GM12878 (cell line): ENCODE data around the gene WWOX. TPM values are rescaled to one million over a fixed set of nuclear protein-coding genes. Genes with fewer than 3 reads are reported as not detected.

Experiments used
- ATAC-seq: fragments of 200-7000 bp; cut with Tn5 transposase; 3 replicates; pipeline ENCODE4 v1.9.1; 2020; ENCODE audit warnings: mild to moderate bottlenecking, moderate library complexity
- BruUV-seq: library from RNA; stranded (reverse); fragments of 400-500 nt; replicated peaks from 2 replicates; lab custom pipeline; 2021; lab: Mats Ljungman, UMichigan
- CTCF ChIA-PET: fragments of 300-600 bp; sonication (Branson Sonifier 250); formaldehyde crosslinking; extraction: SDS; loops from one replicate; lab custom pipeline; 2021; ENCODE audit warnings: inconsistent platforms; lab: Yijun Ruan, JAX
- POLR2A ChIA-PET: fragments of 350-600 bp; formaldehyde crosslinking; extraction: SDS; loops from one replicate; lab custom pipeline; 2021; ENCODE audit warnings: inconsistent platforms; lab: Charles Lee
- RAD21 ChIA-PET: fragments of 300-600 bp; sonication (Branson Sonifier 250); formaldehyde crosslinking; loops from one replicate; lab custom pipeline; 2023; ENCODE audit warnings: antibody characterized with exemption; ENCODE audit not compliant: unreplicated experiment; lab: Charles Lee
- SMC1A ChIA-PET: fragments of 300-600 bp; sonication (Branson Sonifier 250); formaldehyde crosslinking; loops from one replicate; lab custom pipeline; 2023; ENCODE audit not compliant: unreplicated experiment, uncharacterized antibody; lab: Charles Lee
- DNase-seq: peaks from one replicate; pipeline ENCODE4 v3.0.0-alpha.2; 2011; ENCODE audit warnings: low read depth, low spot score
- FAIRE-seq: peaks from 3 replicates; lab custom pipeline; 2011; peaks lifted over from hg19 to GRCh38; lab: Jason Lieb, UNC
- H2AFZ ChIP-seq: 2 replicates; pipeline ENCODE4 v1.6.0; 2011; ENCODE audit warnings: low read depth, low read length, control low read depth; ENCODE audit not compliant: control insufficient read depth
- H3K27ac ChIP-seq: 2 replicates; pipeline ENCODE4 v1.5.1; 2011; ENCODE audit warnings: control low read depth; ENCODE audit not compliant: control insufficient read depth, insufficient read depth
- H3K27me3 ChIP-seq, 2 experiments: replicated peaks in 1 of 2; 2 replicates each; pipeline versions ENCODE4 v1.6.0 to v1.6.1; 2011; ENCODE audit warnings: low read length in 1 of 2; ENCODE audit not compliant: control insufficient read depth in 2 of 2, insufficient read depth in 2 of 2
- H3K36me3 ChIP-seq, 2 experiments: 2 replicates each; pipeline ENCODE4 v1.5.1; 2011; ENCODE audit warnings: low read length in 1 of 2; ENCODE audit not compliant: control insufficient read depth in 2 of 2, insufficient read depth in 2 of 2
- H3K4me1 ChIP-seq: 2 replicates; pipeline ENCODE4 v1.6.1; 2011; ENCODE audit warnings: mild to moderate bottlenecking, low read length, moderate library complexity, mixed read lengths; ENCODE audit not compliant: control insufficient read depth, insufficient read depth
- H3K4me2 ChIP-seq: 2 replicates; pipeline ENCODE4 v1.6.0; 2011; ENCODE audit warnings: control low read depth; ENCODE audit not compliant: control insufficient read depth, insufficient read depth
- H3K4me3 ChIP-seq: fragments of 200-600 bp; sonication (generic); 2 replicates; pipeline ENCODE4 v1.5.1; 2016
- H3K79me2 ChIP-seq: 2 replicates; pipeline ENCODE4 v1.6.0; 2011; ENCODE audit warnings: low read length; ENCODE audit not compliant: control insufficient read depth, insufficient read depth
- H3K9ac ChIP-seq: 2 replicates; pipeline ENCODE4 v1.8.0; 2011; ENCODE audit warnings: low read length, control low read depth, mixed read lengths; ENCODE audit not compliant: control insufficient read depth, insufficient read depth
- H3K9me3 ChIP-seq: replicated peaks from 3 replicates; pipeline ENCODE4 v1.5.1; 2011; ENCODE audit warnings: mild to moderate bottlenecking, low read length; ENCODE audit not compliant: control insufficient read depth, insufficient read depth
- H4K20me1 ChIP-seq: 2 replicates; pipeline ENCODE4 v1.6.0; 2011; ENCODE audit not compliant: control insufficient read depth, insufficient read depth
- BHLHE40 ChIP-seq, 2 experiments: fragments of 450-650 bp in 1 of 2; IDR thresholded peaks; 2 replicates each; pipeline ENCODE4 v1.6.1; 2011 to 2017; ENCODE audit warnings: low read depth in 2 of 2, borderline replicate concordance in 1 of 2, improper control_type of control experiment in 1 of 2, low read length in 1 of 2, mild to moderate bottlenecking in 1 of 2
- CREM ChIP-seq: IDR thresholded peaks from 2 replicates; pipeline ENCODE4 v1.6.1; 2014; ENCODE audit warnings: antibody characterized with exemption, low read depth
- PRDM15 ChIP-seq: fragments of 450-650 bp; formaldehyde crosslinking; IDR thresholded peaks from 2 replicates; pipeline ENCODE4 v1.4.0; 2020; ENCODE audit warnings: mild to moderate bottlenecking, moderate library complexity
- RB1 ChIP-seq: fragments of 450-650 bp; formaldehyde crosslinking; IDR thresholded peaks from 2 replicates; pipeline ENCODE4 v1.6.1; 2017; ENCODE audit warnings: mild to moderate bottlenecking, borderline replicate concordance
- TCF7 ChIP-seq: IDR thresholded peaks from 2 replicates; pipeline ENCODE4 v1.6.1; 2014; ENCODE audit warnings: antibody characterized with exemption, borderline replicate concordance
- WGBS: methylation state at CpG from one replicate; pipeline ENCODE4 v1.1.6; 2016; ENCODE audit warnings: low lambda C conversion rate; ENCODE audit not compliant: insufficient replicate concordance, insufficient coverage; ENCODE audit errors: missing lambda C conversion rate; 5-methylcytosine and 5-hydroxymethylcytosine counted together
- in situ Hi-C: fragments of 300-500 bp; cut with MboI; formaldehyde crosslinking; loops from 9 replicates; pipeline ENCODE4 v1.14.3; 2018; ENCODE audit warnings: mixed read lengths
- intact Hi-C: fragments of 100-400 bp; cut with micrococcal nuclease; formaldehyde crosslinking; loops from one replicate; pipeline ENCODE4 v1.14.2; 2022; ENCODE audit not compliant: unreplicated experiment
- polyA plus RNA-seq, 11 experiments: library from polyadenylated mRNA; depleted of rRNA in 4 of 11; unstranded in 6 of 11; stranded (reverse) in 5 of 11; fragments of >200 nt; fragmentation: Nextera tagmentation in 4 of 11; fragmentation: Illumina TruSeq in 1 of 11; extraction: Ambion mirVana in 4 of 11; extraction: Trizol in 1 of 11; gene quantifications; 1 replicate in 1 of 11; 2 replicates in 10 of 11; pipeline versions ENCODE4 v1.2.1 to v1.2.3, GENCODE V29; 2011 to 2016; ENCODE audit warnings: inconsistent platforms in 2 of 11, missing spikeins in 2 of 11, low read depth in 1 of 11
- total RNA-seq, 4 experiments: library from RNA; depleted of rRNA in 3 of 4; stranded (reverse); fragments of >200 nt in 3 of 4; fragmentation: Illumina TruSeq in 1 of 4; extraction: Trizol in 1 of 4; gene quantifications; 2 replicates each; pipeline versions ENCODE4 v1.2.1 to v1.2.3, GENCODE V29; 2013 to 2021
- TF ChIP-seq, protein P1 (sequence below): fragments of 450-650 bp; IDR thresholded peaks from 2 replicates; pipeline ENCODE4 v1.6.1; 2017; ENCODE audit warnings: mild to moderate bottlenecking, moderate library complexity

Gene WWOX
- total and polyA plus RNA-seq, 10 of the 15 experiments (the other 5 are each of a cell fraction or from before 2014, with no cell fraction given): 2.8 to 24.4 (median 17.8) TPM

GRCh38 chr16:78957317-78958100 is 858.1 kb downstream of the WWOX start:
- ChIA-PET SMC1A (interaction anchor here (0.6 kb wide), 1 partner anchor 165 kb away, joined by 3 read pairs; no protein-coding TSS in a partner anchor), CTCF (no interaction called here), POLR2A (no interaction called here), RAD21 (no interaction called here)
- FAIRE-seq (no peak), DNase-seq (no peak), ATAC-seq (no peak)
- no peaks in the 10 kb centered on the region for H3K36me3 ChIP-seq
- no peaks in the 10 kb centered on the region for H4K20me1 ChIP-seq
- no peak overlapping the region for H3K4me3 ChIP-seq
- H3K27ac ChIP-seq: no peak overlapping the region
- peaks cover 20% of the 10 kb centered on the region for H3K4me1 ChIP-seq
- TF ChIP-seq TCF7 (no peak), RB1 (no peak), BHLHE40 (IDR thresholded peaks at IDR 0.05; ENCODE audit: borderline replicate concordance in 1 of 2, low read depth in 2 of 2, low read length in 1 of 2) (peak in 1 of 2 experiments; percentile 32; a peak in 1 of 4 replicates)
- H3K4me2 ChIP-seq: no peak overlapping the region
- no peak overlapping the region for H3K9ac ChIP-seq
- in situ Hi-C loops: no loop called here
- WGBS: 41% methylated on average over 15 of the region's 15 CpGs
- no TSS peak for BruUV-seq
- no peaks in the 10 kb centered on the region for H3K27me3 ChIP-seq
- H2AFZ ChIP-seq: no peak overlapping the region
- no peaks in the 10 kb centered on the region for H3K79me2 ChIP-seq
- peaks cover 5% of the 10 kb centered on the region for H3K9me3 ChIP-seq
- intact Hi-C loops: no loop called here

GRCh38 chr16:78961464-78961863 is 862.0 kb downstream of the WWOX start:
- intact Hi-C loops: loop anchor here (10.0 kb wide), 1 partner anchor 487 kb away; no protein-coding TSS in a partner anchor
- in situ Hi-C loops: no loop called here
- 0% methylated on average over 2 of the region's 2 CpGs for WGBS
- Histone ChIP-seq H4K20me1 (no peaks in the 10 kb centered on the region), H3K4me1 (peaks cover 25% of the 10 kb centered on the region), H3K9me3 (peaks cover 7% of the 10 kb centered on the region), H3K9ac (no peak overlapping the region; the same call in 1 of the 2 replicates), H3K36me3 (no peaks in the 10 kb centered on the region), H3K79me2 (no peaks in the 10 kb centered on the region), H3K27me3 (no peaks in the 10 kb centered on the region), H3K4me2 (peak overlapping the region; percentile 92), H3K27ac (peak overlapping the region; percentile 90), H3K4me3 (no peak overlapping the region), H2AFZ (no peak overlapping the region)
- CTCF ChIA-PET: interaction anchor here (0.6 to 0.9 kb wide), 3 partner anchors 11 to 1409 kb away, joined by 3 to 4 read pairs (median 3); no protein-coding TSS in a partner anchor
- DNase-seq: peak; percentile 51
- FAIRE-seq: no peak
- ATAC-seq: peak; percentile 72
- no TSS peak for BruUV-seq
- SMC1A ChIA-PET: interaction anchor here (0.6 to 1.0 kb wide), 2 partner anchors 9 to 27 kb away, joined by 3 read pairs; no protein-coding TSS in a partner anchor
- POLR2A ChIA-PET: no interaction called here
- RAD21 ChIA-PET: no interaction called here
- TF ChIP-seq CREM (peak; percentile 38; the same call in 1 of the 2 replicates), PRDM15 (no peak)
- TF ChIP-seq, protein P1, sequence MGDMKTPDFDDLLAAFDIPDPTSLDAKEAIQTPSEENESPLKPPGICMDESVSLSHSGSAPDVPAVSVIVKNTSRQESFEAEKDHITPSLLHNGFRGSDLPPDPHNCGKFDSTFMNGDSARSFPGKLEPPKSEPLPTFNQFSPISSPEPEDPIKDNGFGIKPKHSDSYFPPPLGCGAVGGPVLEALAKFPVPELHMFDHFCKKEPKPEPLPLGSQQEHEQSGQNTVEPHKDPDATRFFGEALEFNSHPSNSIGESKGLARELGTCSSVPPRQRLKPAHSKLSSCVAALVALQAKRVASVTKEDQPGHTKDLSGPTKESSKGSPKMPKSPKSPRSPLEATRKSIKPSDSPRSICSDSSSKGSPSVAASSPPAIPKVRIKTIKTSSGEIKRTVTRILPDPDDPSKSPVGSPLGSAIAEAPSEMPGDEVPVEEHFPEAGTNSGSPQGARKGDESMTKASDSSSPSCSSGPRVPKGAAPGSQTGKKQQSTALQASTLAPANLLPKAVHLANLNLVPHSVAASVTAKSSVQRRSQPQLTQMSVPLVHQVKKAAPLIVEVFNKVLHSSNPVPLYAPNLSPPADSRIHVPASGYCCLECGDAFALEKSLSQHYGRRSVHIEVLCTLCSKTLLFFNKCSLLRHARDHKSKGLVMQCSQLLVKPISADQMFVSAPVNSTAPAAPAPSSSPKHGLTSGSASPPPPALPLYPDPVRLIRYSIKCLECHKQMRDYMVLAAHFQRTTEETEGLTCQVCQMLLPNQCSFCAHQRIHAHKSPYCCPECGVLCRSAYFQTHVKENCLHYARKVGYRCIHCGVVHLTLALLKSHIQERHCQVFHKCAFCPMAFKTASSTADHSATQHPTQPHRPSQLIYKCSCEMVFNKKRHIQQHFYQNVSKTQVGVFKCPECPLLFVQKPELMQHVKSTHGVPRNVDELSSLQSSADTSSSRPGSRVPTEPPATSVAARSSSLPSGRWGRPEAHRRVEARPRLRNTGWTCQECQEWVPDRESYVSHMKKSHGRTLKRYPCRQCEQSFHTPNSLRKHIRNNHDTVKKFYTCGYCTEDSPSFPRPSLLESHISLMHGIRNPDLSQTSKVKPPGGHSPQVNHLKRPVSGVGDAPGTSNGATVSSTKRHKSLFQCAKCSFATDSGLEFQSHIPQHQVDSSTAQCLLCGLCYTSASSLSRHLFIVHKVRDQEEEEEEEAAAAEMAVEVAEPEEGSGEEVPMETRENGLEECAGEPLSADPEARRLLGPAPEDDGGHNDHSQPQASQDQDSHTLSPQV: no peak
